Fibroblast of the aortic adventitia (primary cell): Measurements from ENCODE around the gene SOCS3. TPM values are rescaled to one million over a fixed set of nuclear protein-coding genes. Genes with fewer than 3 reads are reported as not detected.
A peak's percentile ranks its signal among the peaks of the same experiment; 100 is the strongest.

Source experiments
- DNase-seq: peaks from one replicate; pipeline ENCODE4 v3.0.0-alpha.2; 2010; ENCODE audit warnings: low read depth
- H3K4me3 ChIP-seq: 2 replicates; pipeline ENCODE4 v1.5.1; 2011; ENCODE audit warnings: low read depth, mild to moderate bottlenecking, control low read depth, low read length, moderate library complexity
- CTCF ChIP-seq: IDR thresholded peaks from 2 replicates; pipeline ENCODE4 v1.5.1; 2011; ENCODE audit warnings: mild to moderate bottlenecking, low read length, control low read depth, inconsistent platforms; ENCODE audit not compliant: insufficient read depth
- total RNA-seq: library from RNA; depleted of rRNA; stranded (reverse); fragments of >200 nt; gene quantifications from 2 replicates; pipeline ENCODE4 v1.2.3, GENCODE V29; 2012; ENCODE audit warnings: low replicate concordance

SOCS3 gene, protein sequence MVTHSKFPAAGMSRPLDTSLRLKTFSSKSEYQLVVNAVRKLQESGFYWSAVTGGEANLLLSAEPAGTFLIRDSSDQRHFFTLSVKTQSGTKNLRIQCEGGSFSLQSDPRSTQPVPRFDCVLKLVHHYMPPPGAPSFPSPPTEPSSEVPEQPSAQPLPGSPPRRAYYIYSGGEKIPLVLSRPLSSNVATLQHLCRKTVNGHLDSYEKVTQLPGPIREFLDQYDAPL
- total RNA-seq = 26.0 and 50.6 TPM in 2 replicates

- H3K4me3 ChIP-seq = peak within 1 kb of the TSS; percentile 89
- TF ChIP-seq CTCF = no peak
- peak; percentile 96 for DNase-seq
These were observed at the start of gene SOCS3 for GRCh38 chr17:78359997-78360370. SOCS3 (minus strand) TSS chr17:78360077; CDS start chr17:78359095, 982 bp downstream.

- no peak for DNase-seq
- no peak for TF ChIP-seq CTCF
- no peak overlapping the region for H3K4me3 ChIP-seq
These were observed 49.5 kb upstream of the SOCS3 start for GRCh38 chr17:78409191-78409928.

DNA sequence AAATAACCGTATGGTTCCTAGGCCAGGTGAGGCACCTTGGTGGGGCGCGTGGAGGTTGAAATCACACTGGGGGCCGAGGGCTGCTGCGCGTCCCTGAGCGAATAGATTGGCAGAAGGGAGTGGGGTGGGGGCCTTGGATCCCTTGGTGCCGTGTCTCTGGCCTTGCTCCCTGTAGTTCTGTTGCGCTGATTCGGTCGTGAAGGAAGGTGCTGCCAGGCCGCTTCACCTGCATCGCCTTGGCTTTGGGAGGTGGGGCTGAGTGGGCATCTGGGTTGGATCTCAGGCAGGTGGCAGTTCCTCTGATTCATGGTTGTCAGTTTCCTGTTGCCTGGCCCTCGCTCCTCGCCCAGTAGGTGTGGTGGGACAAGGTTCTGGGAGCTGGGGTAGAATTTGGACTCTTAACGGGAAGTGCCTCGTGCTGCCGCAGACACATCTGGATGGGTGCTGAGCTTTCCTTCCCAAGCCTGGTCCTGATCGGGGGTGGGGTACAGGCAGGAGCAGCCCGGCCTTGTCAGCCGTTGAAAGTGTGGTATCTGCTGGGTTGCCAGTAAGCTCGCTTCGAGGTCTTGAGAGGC lies 48.7 kb upstream of the SOCS3 start:
- no peak for DNase-seq
- no peak for TF ChIP-seq CTCF
- H3K4me3 ChIP-seq = no peak overlapping the region

DNA sequence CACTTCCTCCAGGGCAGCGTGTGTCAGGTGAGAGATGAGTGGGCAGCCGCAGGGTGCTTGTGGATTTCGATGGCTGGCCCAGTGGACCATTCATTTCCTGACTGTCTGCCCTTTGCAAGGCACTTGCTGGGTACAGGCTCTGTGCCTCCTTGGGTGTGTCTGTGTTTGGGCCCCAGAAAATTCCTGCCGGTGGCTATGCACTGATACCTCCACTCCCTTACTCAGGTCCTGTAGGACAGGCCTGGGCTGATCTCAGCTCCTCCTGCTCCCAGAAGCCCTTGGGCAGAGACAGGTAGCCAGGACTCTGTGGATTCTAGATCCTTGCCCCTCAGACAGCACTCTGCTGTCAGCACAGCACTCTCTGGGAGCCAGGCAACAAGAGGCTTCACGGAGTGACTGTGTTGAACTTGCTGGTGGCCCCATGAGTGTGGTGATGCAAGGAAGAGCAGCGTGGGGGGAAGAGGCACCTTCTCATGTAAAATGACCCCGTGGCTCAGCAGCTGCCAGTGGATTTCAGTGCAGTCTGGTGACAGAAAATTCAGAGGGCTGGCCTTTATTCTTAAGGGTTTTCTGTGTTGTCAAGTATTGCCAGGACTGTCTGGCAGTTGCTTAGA lies 47.6 kb upstream of the SOCS3 start:
- no peak overlapping the region for H3K4me3 ChIP-seq
- no peak for DNase-seq
- TF ChIP-seq CTCF = no peak

DNA sequence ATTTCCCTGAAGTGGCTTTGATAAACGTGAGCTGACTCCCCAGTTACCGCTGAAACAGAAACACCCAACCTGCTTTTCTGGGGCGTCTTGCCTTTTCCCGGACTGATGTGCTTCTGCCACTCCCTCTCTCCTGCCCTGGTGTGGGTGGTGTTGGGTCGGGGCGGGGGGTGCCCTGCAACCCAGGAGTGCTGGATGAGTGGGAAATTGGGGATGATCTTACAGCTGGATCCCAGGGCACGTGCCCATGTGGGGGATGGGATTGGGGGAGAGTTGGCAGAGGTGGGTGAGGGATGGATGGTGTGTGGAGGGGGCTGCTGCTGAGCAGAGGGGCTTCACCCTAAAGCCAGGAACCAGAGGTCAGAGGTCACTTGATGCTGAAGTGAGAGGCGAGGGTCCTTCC lies 47.0 kb upstream of the SOCS3 start:
- no peak overlapping the region for H3K4me3 ChIP-seq
- no peak for TF ChIP-seq CTCF
- DNase-seq = no peak

DNA sequence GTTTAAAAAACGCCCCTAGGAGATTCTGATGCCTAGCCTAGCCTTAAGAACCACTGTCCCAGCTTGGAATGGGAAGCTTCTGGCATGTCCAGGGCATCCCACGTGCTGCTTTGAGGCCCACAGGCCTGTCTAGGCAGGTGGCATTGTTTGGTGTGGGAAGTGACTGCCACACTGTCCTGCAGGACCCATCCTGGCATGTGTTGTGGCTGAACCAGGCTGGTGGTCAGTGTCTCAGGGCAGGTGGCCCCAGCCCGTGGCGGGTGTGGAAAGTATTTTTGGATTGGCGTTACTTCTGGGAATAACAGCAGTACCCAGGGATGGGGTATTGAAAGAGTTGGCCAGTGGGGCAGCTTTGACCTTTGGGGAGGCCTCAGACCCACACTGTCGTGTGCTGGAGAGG lies 46.5 kb upstream of the SOCS3 start:
- H3K4me3 ChIP-seq = no peak overlapping the region
- TF ChIP-seq CTCF = no peak
- no peak for DNase-seq
